ENCODE results near the gene TXNRD1.
"Not testable (repeated sequence)": the region's sequence is repeated elsewhere in the genome, so short reads cannot be mapped to it uniquely, and the experiment has no call there.

The TXNRD1 gene

GRCh38 chr12:104215638-104216297 is at the start of gene TXNRD1:
Gene TXNRD1 (plus strand): TSS chr12:104215779. CDS start chr12:104215803, 24 bp downstream.
- peak within 1 kb of the TSS; percentile 75 for H3K4me3 ChIP-seq (ENCODE audit: low read length)
- H3K4me1 ChIP-seq (ENCODE audit: insufficient read depth, low read length), result peaks cover 4% of the 10 kb centered on the region; the same call in 1 of the 2 replicates
- H3K36me3 ChIP-seq (ENCODE audit: insufficient read depth, low read depth, low read length), result no peaks in the 10 kb centered on the region
- H3K27ac ChIP-seq (ENCODE audit: low read length), result no peak within 1 kb of the TSS
- H3K9ac ChIP-seq (ENCODE audit: low read depth, low read length), result peak within 1 kb of the TSS; percentile 75; the same call in 1 of the 2 replicates
- peaks cover 16% of the 10 kb centered on the region for H3K27me3 ChIP-seq (ENCODE audit: insufficient read depth, low read length)
- no peaks in the 10 kb centered on the region for H3K9me3 ChIP-seq (ENCODE audit: insufficient read depth, low read depth, low read length)

- H3K4me3 ChIP-seq (ENCODE audit: low read length), result no peak overlapping the region
- no peak overlapping the region for H3K9ac ChIP-seq (ENCODE audit: low read depth, low read length)
- no peaks in the 10 kb centered on the region for H3K36me3 ChIP-seq (ENCODE audit: insufficient read depth, low read depth, low read length)
- no peaks in the 10 kb centered on the region for H3K27me3 ChIP-seq (ENCODE audit: insufficient read depth, low read length)
- H3K27ac ChIP-seq (ENCODE audit: low read length), result no peak overlapping the region
- no peaks in the 10 kb centered on the region; the same call in 1 of the 2 replicates for H3K4me1 ChIP-seq (ENCODE audit: insufficient read depth, low read length)
- H3K9me3 ChIP-seq (ENCODE audit: insufficient read depth, low read depth, low read length), result no peaks in the 10 kb centered on the region
Observed at GRCh38 chr12:104165801-104166200, 49.8 kb upstream of the TXNRD1 start.

- Histone ChIP-seq H3K4me1 (ENCODE audit: insufficient read depth, low read length) (no peaks in the 10 kb centered on the region; the same call in 1 of the 2 replicates), H3K9me3 (ENCODE audit: insufficient read depth, low read depth, low read length) (no peaks in the 10 kb centered on the region), H3K27me3 (ENCODE audit: insufficient read depth, low read length) (no peaks in the 10 kb centered on the region), H3K9ac (ENCODE audit: low read depth, low read length) (no peak overlapping the region), H3K36me3 (ENCODE audit: insufficient read depth, low read depth, low read length) (no peaks in the 10 kb centered on the region), H3K27ac (ENCODE audit: low read length) (no peak overlapping the region), H3K4me3 (ENCODE audit: low read length) (no peak overlapping the region)
Observed at GRCh38 chr12:104166465-104166864, 49.1 kb upstream of the TXNRD1 start.

GRCh38 chr12:104167519-104168458 is 47.8 kb upstream of the TXNRD1 start:
- no peaks in the 10 kb centered on the region for H3K9me3 ChIP-seq (ENCODE audit: insufficient read depth, low read depth, low read length)
- H3K27me3 ChIP-seq (ENCODE audit: insufficient read depth, low read length), result no peaks in the 10 kb centered on the region
- H3K36me3 ChIP-seq (ENCODE audit: insufficient read depth, low read depth, low read length), result no peaks in the 10 kb centered on the region
- no peak overlapping the region for H3K27ac ChIP-seq (ENCODE audit: low read length)
- no peak overlapping the region for H3K4me3 ChIP-seq (ENCODE audit: low read length)
- H3K4me1 ChIP-seq (ENCODE audit: insufficient read depth, low read length), result no peaks in the 10 kb centered on the region; the same call in 1 of the 2 replicates
- no peak overlapping the region for H3K9ac ChIP-seq (ENCODE audit: low read depth, low read length)

DNA sequence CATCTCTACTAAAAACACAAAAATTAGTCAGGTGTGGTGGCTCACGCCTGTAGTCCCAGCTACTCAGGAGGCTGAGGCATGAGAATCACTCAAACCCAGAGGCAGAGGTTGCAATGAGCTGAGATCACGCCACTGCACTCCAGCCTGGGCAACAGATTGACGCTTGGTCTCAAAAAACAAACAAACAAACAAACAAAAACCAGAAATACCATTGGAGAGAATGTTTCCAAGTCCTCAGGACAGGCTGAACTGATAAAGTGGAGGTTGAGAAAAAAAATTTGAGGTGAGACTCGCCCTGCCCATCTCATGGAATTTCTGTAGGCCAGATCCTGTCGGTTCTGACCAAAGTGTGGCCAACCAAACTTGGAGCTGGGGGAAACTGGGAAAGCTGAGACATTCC is 47.0 kb upstream of the TXNRD1 start:
- no peaks in the 10 kb centered on the region; the same call in 1 of the 2 replicates for H3K4me1 ChIP-seq (ENCODE audit: insufficient read depth, low read length)
- no peaks in the 10 kb centered on the region for H3K36me3 ChIP-seq (ENCODE audit: insufficient read depth, low read depth, low read length)
- H3K27me3 ChIP-seq (ENCODE audit: insufficient read depth, low read length), result no peaks in the 10 kb centered on the region
- no peak overlapping the region for H3K9ac ChIP-seq (ENCODE audit: low read depth, low read length)
- no peak overlapping the region for H3K27ac ChIP-seq (ENCODE audit: low read length)
- H3K4me3 ChIP-seq (ENCODE audit: low read length), result no peak overlapping the region
- H3K9me3 ChIP-seq (ENCODE audit: insufficient read depth, low read depth, low read length), result no peaks in the 10 kb centered on the region

GRCh38 chr12:104171785-104172569 is 43.6 kb upstream of the TXNRD1 start:
- H3K36me3 ChIP-seq (ENCODE audit: insufficient read depth, low read depth, low read length), result no peaks in the 10 kb centered on the region
- no peak overlapping the region for H3K9ac ChIP-seq (ENCODE audit: low read depth, low read length)
- no peak overlapping the region for H3K27ac ChIP-seq (ENCODE audit: low read length)
- no peaks in the 10 kb centered on the region for H3K9me3 ChIP-seq (ENCODE audit: insufficient read depth, low read depth, low read length)
- H3K27me3 ChIP-seq (ENCODE audit: insufficient read depth, low read length), result no peaks in the 10 kb centered on the region
- no peaks in the 10 kb centered on the region for H3K4me1 ChIP-seq (ENCODE audit: insufficient read depth, low read length)
- no peak overlapping the region for H3K4me3 ChIP-seq (ENCODE audit: low read length)

DNA sequence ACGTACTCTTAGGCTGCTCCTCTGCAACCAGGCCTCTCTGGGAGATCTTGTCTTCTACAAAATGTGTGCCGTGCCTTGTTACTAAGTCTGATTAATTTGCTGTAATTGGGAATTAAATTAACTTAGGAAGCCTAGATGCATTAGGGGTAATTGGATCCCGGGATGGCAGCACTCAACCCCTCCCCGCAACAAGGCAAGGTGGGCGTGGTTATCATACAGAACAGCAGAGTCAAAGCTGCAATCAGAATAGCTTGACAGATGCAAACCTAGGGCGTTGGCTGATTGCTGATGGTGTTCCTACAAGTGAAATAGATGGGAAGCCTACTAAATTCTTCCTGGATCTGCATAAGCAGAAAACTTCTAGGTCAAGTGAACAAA is 43.0 kb upstream of the TXNRD1 start:
- H3K27ac ChIP-seq (ENCODE audit: low read length), result no peak overlapping the region
- H3K4me3 ChIP-seq (ENCODE audit: low read length), result no peak overlapping the region
- H3K9ac ChIP-seq (ENCODE audit: low read depth, low read length), result no peak overlapping the region
- H3K36me3 ChIP-seq (ENCODE audit: insufficient read depth, low read depth, low read length), result no peaks in the 10 kb centered on the region
- H3K27me3 ChIP-seq (ENCODE audit: insufficient read depth, low read length), result no peaks in the 10 kb centered on the region
- H3K9me3 ChIP-seq (ENCODE audit: insufficient read depth, low read depth, low read length), result no peaks in the 10 kb centered on the region
- H3K4me1 ChIP-seq (ENCODE audit: insufficient read depth, low read length), result no peaks in the 10 kb centered on the region

DNA sequence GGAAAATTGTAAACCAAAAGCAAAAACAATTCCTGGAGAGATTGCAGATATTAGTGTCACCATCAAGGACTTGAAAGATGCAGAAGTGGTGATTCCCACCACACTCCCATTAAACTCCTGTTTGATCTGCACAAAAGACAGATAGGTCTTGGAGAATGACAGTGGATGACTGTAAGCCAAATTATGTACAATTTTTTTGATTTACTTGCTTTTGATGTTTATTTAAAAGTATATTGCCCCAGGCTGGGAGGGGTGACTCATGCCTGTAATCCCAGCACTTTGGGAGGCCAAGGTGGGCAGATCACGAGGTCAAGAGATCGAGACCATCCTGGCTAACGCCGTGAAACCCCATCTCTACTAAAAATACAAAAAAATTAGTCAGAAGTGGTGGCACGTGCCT is 41.8 kb upstream of the TXNRD1 start:
- H3K27ac ChIP-seq (ENCODE audit: low read length); H3K27me3 ChIP-seq (ENCODE audit: insufficient read depth, low read length); H3K9me3 ChIP-seq (ENCODE audit: insufficient read depth, low read depth, low read length); H3K4me1 ChIP-seq (ENCODE audit: insufficient read depth, low read length); H3K4me3 ChIP-seq (ENCODE audit: low read length); H3K36me3 ChIP-seq (ENCODE audit: insufficient read depth, low read depth, low read length); H3K9ac ChIP-seq (ENCODE audit: low read depth, low read length): not testable (repeated sequence)

DNA sequence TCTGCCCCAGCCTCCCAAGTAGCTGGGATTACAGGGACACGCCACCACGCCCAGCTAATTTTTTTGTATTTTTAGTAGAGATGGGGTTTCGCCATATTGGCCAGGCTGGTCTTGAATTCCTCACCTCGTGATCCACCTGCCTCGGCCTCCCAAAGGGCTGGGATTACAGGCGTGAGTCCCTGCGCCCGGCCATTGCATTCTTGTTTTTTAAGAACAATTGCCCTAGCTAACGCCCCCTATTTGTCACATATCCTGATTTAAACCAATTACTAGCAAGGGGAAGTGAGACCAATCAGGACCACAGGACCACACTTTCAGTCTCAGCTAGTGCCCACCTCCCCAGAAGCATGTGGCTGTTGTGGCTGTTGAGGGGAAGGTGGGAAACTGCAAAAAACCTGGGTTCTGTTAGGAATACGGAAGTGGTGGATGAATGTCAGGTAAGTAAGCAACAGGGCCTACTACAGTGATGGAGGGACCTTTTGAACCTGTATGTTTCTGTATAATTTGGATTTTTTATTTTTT is 39.8 kb upstream of the TXNRD1 start:
- H3K36me3 ChIP-seq (ENCODE audit: insufficient read depth, low read depth, low read length), result no peaks in the 10 kb centered on the region
- H3K9ac ChIP-seq (ENCODE audit: low read depth, low read length), result no peak overlapping the region
- H3K9me3 ChIP-seq (ENCODE audit: insufficient read depth, low read depth, low read length), result no peaks in the 10 kb centered on the region
- no peak overlapping the region for H3K27ac ChIP-seq (ENCODE audit: low read length)
- H3K4me3 ChIP-seq (ENCODE audit: low read length), result no peak overlapping the region
- no peaks in the 10 kb centered on the region for H3K4me1 ChIP-seq (ENCODE audit: insufficient read depth, low read length)
- no peaks in the 10 kb centered on the region for H3K27me3 ChIP-seq (ENCODE audit: insufficient read depth, low read length)

DNA sequence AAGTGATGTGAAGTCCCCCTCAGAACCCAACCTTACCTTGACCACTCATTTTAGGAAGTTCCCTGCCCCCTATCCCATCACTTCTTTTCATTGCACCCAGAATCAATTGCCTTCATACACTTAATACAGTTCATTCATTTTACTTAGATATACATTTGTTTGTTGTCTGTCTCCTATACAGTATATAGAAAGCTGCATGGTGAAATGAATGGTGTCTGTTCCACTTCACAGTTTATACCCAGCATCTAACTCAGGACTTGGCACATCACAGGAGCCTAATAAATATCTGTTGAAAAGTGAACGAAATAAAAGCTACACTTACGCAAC is 38.3 kb upstream of the TXNRD1 start:
- Histone ChIP-seq H3K27ac (ENCODE audit: low read length) (no peak overlapping the region), H3K27me3 (ENCODE audit: insufficient read depth, low read length) (no peaks in the 10 kb centered on the region), H3K4me1 (ENCODE audit: insufficient read depth, low read length) (no peaks in the 10 kb centered on the region), H3K9ac (ENCODE audit: low read depth, low read length) (no peak overlapping the region), H3K4me3 (ENCODE audit: low read length) (no peak overlapping the region), H3K9me3 (ENCODE audit: insufficient read depth, low read depth, low read length) (no peaks in the 10 kb centered on the region), H3K36me3 (ENCODE audit: insufficient read depth, low read depth, low read length) (no peaks in the 10 kb centered on the region)

- H3K36me3 ChIP-seq (ENCODE audit: insufficient read depth, low read depth, low read length), result no peaks in the 10 kb centered on the region
- H3K27me3 ChIP-seq (ENCODE audit: insufficient read depth, low read length), result no peaks in the 10 kb centered on the region
- H3K4me3 ChIP-seq (ENCODE audit: low read length), result no peak overlapping the region
- H3K9me3 ChIP-seq (ENCODE audit: insufficient read depth, low read depth, low read length), result no peaks in the 10 kb centered on the region
- no peak overlapping the region for H3K9ac ChIP-seq (ENCODE audit: low read depth, low read length)
- H3K4me1 ChIP-seq (ENCODE audit: insufficient read depth, low read length), result no peaks in the 10 kb centered on the region
- no peak overlapping the region for H3K27ac ChIP-seq (ENCODE audit: low read length)
Observed at GRCh38 chr12:104177663-104178501, 37.7 kb upstream of the TXNRD1 start.

Measured in iPS-20b (cell line).